ENCODE measurements around the gene MMP1. TPM values are rescaled to one million over a fixed set of nuclear protein-coding genes. Genes with fewer than 3 reads are reported as not detected.

MMP1 gene
- total RNA-seq, 1 experiment from 2014 or later: 0.15 TPM

- TF ChIP-seq SIN3A (IDR thresholded peaks at IDR 0.05; ENCODE audit: borderline replicate concordance, insufficient read depth, low read depth, low read length) (no peak), TCF7L2 (IDR thresholded peaks at IDR 0.05; ENCODE audit: low read depth, low read length) (no peak), POLR2AphosphoS5 (IDR thresholded peaks at IDR 0.05; ENCODE audit: low read depth, low read length) (no peak), CTCF (IDR thresholded peaks at IDR 0.05) (no peak), REST (IDR thresholded peaks at IDR 0.05; ENCODE audit: insufficient read depth in 1 of 2, low read depth in 2 of 2, low read length in 1 of 2) (no peak)
- H3K36me3 ChIP-seq (ENCODE audit: control insufficient read depth, insufficient read depth, low read length): no peaks in the 10 kb centered on the region
- POLR2A ChIA-PET: no interaction called here
- ATAC-seq (no peak; the same call in 1 of the 2 replicates), DNase-seq (ENCODE audit: low read depth, low spot score) (no peak)
- no peak overlapping the region for H3K27ac ChIP-seq (ENCODE audit: low read length)
- H3K4me3 ChIP-seq (ENCODE audit: low read depth in 2 of 2, low read length in 2 of 2): no peak overlapping the region
- BruUV-seq (replicated peaks): no TSS peak
- CTCF ChIA-PET: no interaction called here
- intact Hi-C loops (cut with micrococcal nuclease; ENCODE audit: unreplicated experiment): no loop called here
- no peaks in the 10 kb centered on the region for H3K4me1 ChIP-seq (ENCODE audit: control insufficient read depth, insufficient read depth, low read length)
- no peaks in the 10 kb centered on the region for H3K9me3 ChIP-seq (ENCODE audit: control insufficient read depth, insufficient read depth, low read depth, low read length)
- H3K27me3 ChIP-seq (ENCODE audit: control insufficient read depth, insufficient read depth, low read length): peaks cover 3% of the 10 kb centered on the region; the same call in 1 of the 2 replicates
- in situ Hi-C loops (cut with HindIII; ENCODE audit: low pct_unique_long_range_greater_than_20kb, low sequenced_read_pairs): no loop called here
Observed at GRCh38 chr11:102760344-102761035, 37.5 kb downstream of the MMP1 start.

- intact Hi-C loops (cut with micrococcal nuclease; ENCODE audit: unreplicated experiment): no loop called here
- Histone ChIP-seq H3K27ac (ENCODE audit: low read length) (no peak overlapping the region), H3K9me3 (ENCODE audit: control insufficient read depth, insufficient read depth, low read depth, low read length) (no peaks in the 10 kb centered on the region), H3K4me3 (ENCODE audit: low read depth in 2 of 2, low read length in 2 of 2) (no peak overlapping the region), H3K27me3 (ENCODE audit: control insufficient read depth, insufficient read depth, low read length) (peaks cover 3% of the 10 kb centered on the region; the same call in 1 of the 2 replicates), H3K36me3 (ENCODE audit: control insufficient read depth, insufficient read depth, low read length) (no peaks in the 10 kb centered on the region), H3K4me1 (ENCODE audit: control insufficient read depth, insufficient read depth, low read length) (no peaks in the 10 kb centered on the region)
- CTCF ChIA-PET: no interaction called here
- in situ Hi-C loops (cut with HindIII; ENCODE audit: low pct_unique_long_range_greater_than_20kb, low sequenced_read_pairs): no loop called here
- ATAC-seq (no peak), DNase-seq (ENCODE audit: low read depth, low spot score) (no peak)
- no TSS peak for BruUV-seq (replicated peaks)
- POLR2A ChIA-PET: no interaction called here
- TF ChIP-seq TCF7L2 (IDR thresholded peaks at IDR 0.05; ENCODE audit: low read depth, low read length) (no peak), SIN3A (IDR thresholded peaks at IDR 0.05; ENCODE audit: borderline replicate concordance, insufficient read depth, low read depth, low read length) (no peak), POLR2AphosphoS5 (IDR thresholded peaks at IDR 0.05; ENCODE audit: low read depth, low read length) (no peak), REST (IDR thresholded peaks at IDR 0.05; ENCODE audit: insufficient read depth in 1 of 2, low read depth in 2 of 2, low read length in 1 of 2) (no peak), CTCF (IDR thresholded peaks at IDR 0.05) (no peak)
Observed at GRCh38 chr11:102757823-102758549, 40.0 kb downstream of the MMP1 start.

Data from Panc1 (cell line).